OCI-LY7 (cell line): ENCODE results near the gene OGDH. TPM values are rescaled to one million over a fixed set of nuclear protein-coding genes. Genes with fewer than 3 reads are reported as not detected.

Experiments used
- BruUV-seq: library from RNA; stranded (reverse); fragments of 400-500 nt; replicated peaks from 2 replicates; lab custom pipeline; 2021; lab: Mats Ljungman, UMichigan
- CTCF ChIA-PET: fragments of 300-600 bp; sonication (Branson Sonifier 250); formaldehyde crosslinking; loops from one replicate; lab custom pipeline; 2022; ENCODE audit warnings: antibody characterized with exemption; ENCODE audit not compliant: unreplicated experiment; lab: Charles Lee
- POLR2A ChIA-PET: fragments of 300-600 bp; sonication (Branson Sonifier 250); formaldehyde crosslinking; loops from one replicate; lab custom pipeline; 2022; ENCODE audit warnings: antibody characterized with exemption; lab: Charles Lee
- DNase-seq: peaks from one replicate; pipeline ENCODE4 v3.0.0-alpha.2; 2015; ENCODE audit warnings: low spot score
- H2AFZ ChIP-seq: fragments of 200-600 bp; sonication (generic), shearing (Covaris generic); 2 replicates; pipeline ENCODE4 v1.6.1; 2014; ENCODE audit warnings: mild to moderate bottlenecking, antibody characterized with exemption, low read length, moderate library complexity
- H3K27ac ChIP-seq: fragments of 200-600 bp; sonication (generic); 2 replicates; pipeline ENCODE4 v1.5.1; 2014; ENCODE audit warnings: mixed run types, low read depth, mild to moderate bottlenecking, moderate library complexity, low read length, inconsistent platforms; ENCODE audit not compliant: poor library complexity, severe bottlenecking
- H3K36me3 ChIP-seq: fragments of 200-600 bp; sonication (generic); 2 replicates; pipeline ENCODE4 v1.6.1; 2014; ENCODE audit warnings: mild to moderate bottlenecking, antibody characterized with exemption, low read length, moderate library complexity, mixed read lengths; ENCODE audit not compliant: insufficient read depth
- H3K4me1 ChIP-seq: fragments of 200-600 bp; sonication (generic); 2 replicates; pipeline ENCODE4 v1.5.1; 2014; ENCODE audit warnings: mild to moderate bottlenecking, low read length; ENCODE audit not compliant: insufficient read depth, poor library complexity, severe bottlenecking
- H3K4me2 ChIP-seq: fragments of 200-600 bp; sonication (generic); 2 replicates; pipeline ENCODE4 v1.6.1; 2014; ENCODE audit warnings: mild to moderate bottlenecking, low read length
- H3K4me3 ChIP-seq: fragments of 200-600 bp; sonication (generic); 2 replicates; pipeline ENCODE4 v1.5.1; 2014; ENCODE audit warnings: mild to moderate bottlenecking, low read depth, low read length; ENCODE audit not compliant: poor library complexity, severe bottlenecking
- H3K79me2 ChIP-seq: fragments of 200-600 bp; sonication (generic); 2 replicates; pipeline ENCODE4 v1.6.1; 2016; ENCODE audit warnings: low read depth, mild to moderate bottlenecking, low read length, moderate library complexity, mixed read lengths; ENCODE audit not compliant: insufficient read depth
- H3K9me2 ChIP-seq: fragments of 200-600 bp; sonication (generic); 2 replicates; pipeline ENCODE4 v1.6.1; 2016; ENCODE audit warnings: mild to moderate bottlenecking, low read length, mixed read lengths; ENCODE audit not compliant: insufficient read depth
- H3K9me3 ChIP-seq: fragments of 200-600 bp; sonication (generic); 2 replicates; pipeline ENCODE4 v1.6.1; 2014; ENCODE audit warnings: mild to moderate bottlenecking, mixed run types, low read length, mixed read lengths
- H4K20me1 ChIP-seq: fragments of 200-600 bp; sonication (generic); 2 replicates; pipeline ENCODE4 v1.6.1; 2014; ENCODE audit warnings: mild to moderate bottlenecking, antibody characterized with exemption, low read length, moderate library complexity, mixed read lengths; ENCODE audit not compliant: insufficient read depth
- CTCF ChIP-seq: fragments of 200-600 bp; sonication (generic); conservative IDR thresholded peaks from 2 replicates; pipeline ENCODE4 v1.5.1; 2014; ENCODE audit warnings: mild to moderate bottlenecking, antibody characterized with exemption, low read length, moderate library complexity, mixed read lengths
- EZH2phosphoT487 ChIP-seq: fragments of 200-600 bp; sonication (generic); IDR thresholded peaks from 2 replicates; pipeline ENCODE4 v1.6.1; 2018; ENCODE audit warnings: low read depth, borderline replicate concordance, mild to moderate bottlenecking, mixed run types, antibody characterized with exemption, low read length, moderate library complexity, mixed read lengths
- intact Hi-C: fragments of 100-400 bp; cut with micrococcal nuclease; formaldehyde crosslinking; loops from one replicate; pipeline ENCODE4 v1.10.0; 2022; ENCODE audit not compliant: unreplicated experiment
- total RNA-seq, 2 experiments: library from RNA; depleted of rRNA in 1 of 2; stranded (reverse); fragments of >200 nt in 1 of 2; shearing (Covaris generic) in 1 of 2; gene quantifications; 2 replicates each; pipeline ENCODE4 v1.2.3, GENCODE V29; 2014 to 2022

The OGDH gene
- total RNA-seq, 2 experiments from 2014 or later = 47.6 to 70.9 TPM

GRCh38 chr7:44754802-44755697 lies 148.6 kb downstream of the OGDH start:
- CTCF ChIA-PET = no interaction called here
- TF ChIP-seq EZH2phosphoT487 (no peak), CTCF (no peak)

GRCh38 chr7:44755698-44756627 lies 149.5 kb downstream of the OGDH start:
- H3K4me3 ChIP-seq = no peak overlapping the region
- intact Hi-C loops = no loop called here
- no peaks in the 10 kb centered on the region for H3K9me2 ChIP-seq
- no TSS peak for BruUV-seq
- H3K27ac ChIP-seq = no peak overlapping the region
- no peak for DNase-seq
- peaks cover 14% of the 10 kb centered on the region for H3K4me1 ChIP-seq
- ChIA-PET POLR2A (no interaction called here), CTCF (no interaction called here)
- no peak for TF ChIP-seq CTCF
- TF ChIP-seq EZH2phosphoT487 = no peak
- H3K36me3 ChIP-seq = peaks cover 30% of the 10 kb centered on the region
- H4K20me1 ChIP-seq = no peaks in the 10 kb centered on the region; the same call in 1 of the 2 replicates
- no peaks in the 10 kb centered on the region for H3K79me2 ChIP-seq
- no peak overlapping the region for H2AFZ ChIP-seq
- H3K4me2 ChIP-seq = no peak overlapping the region
- no peaks in the 10 kb centered on the region for H3K9me3 ChIP-seq

More at GRCh38 chr7:44754802-44755697, 148.6 kb downstream of the OGDH start:
- no TSS peak for BruUV-seq
- Histone ChIP-seq H4K20me1 (peaks cover 8% of the 10 kb centered on the region; the same call in 1 of the 2 replicates), H3K9me3 (no peaks in the 10 kb centered on the region), H3K27ac (no peak overlapping the region), H3K9me2 (no peaks in the 10 kb centered on the region), H3K36me3 (peaks cover 25% of the 10 kb centered on the region), H3K4me1 (peaks cover 23% of the 10 kb centered on the region), H3K4me2 (no peak overlapping the region), H3K79me2 (no peaks in the 10 kb centered on the region), H3K4me3 (no peak overlapping the region), H2AFZ (no peak overlapping the region)
- no peak for DNase-seq
- POLR2A ChIA-PET = no interaction called here
- intact Hi-C loops = no loop called here
